H9 (cell line): Measurements from ENCODE around the gene SLC19A1. TPM values are rescaled to one million over a fixed set of nuclear protein-coding genes. Genes with fewer than 3 reads are reported as not detected.

Experiments used
- DNase-seq: peaks from one replicate; pipeline ENCODE4 v3.0.0-alpha.2; 2017
- H2AFZ ChIP-seq: one replicate; pipeline ENCODE4 v1.6.1; 2013; ENCODE audit warnings: mild to moderate bottlenecking, low read length, control low read depth, moderate library complexity
- H2AK5ac ChIP-seq: 2 replicates; pipeline ENCODE4 v1.6.1; 2013; ENCODE audit warnings: low read length, control low read depth, mixed read lengths; ENCODE audit not compliant: insufficient read length
- H2BK120ac ChIP-seq: one replicate; pipeline ENCODE4 v1.6.1; 2013; ENCODE audit warnings: low read depth, mild to moderate bottlenecking, low read length, control low read depth, inconsistent platforms; ENCODE audit not compliant: poor library complexity, severe bottlenecking
- H2BK12ac ChIP-seq: 2 replicates; pipeline ENCODE4 v1.6.1; 2013; ENCODE audit warnings: low read length, control low read depth, mixed read lengths, low read depth; ENCODE audit not compliant: insufficient read length
- H2BK15ac ChIP-seq: 2 replicates; pipeline ENCODE4 v1.6.1; 2013; ENCODE audit warnings: low read depth, low read length, control low read depth
- H2BK20ac ChIP-seq: one replicate; pipeline ENCODE4 v1.6.1; 2013; ENCODE audit warnings: low read depth, mild to moderate bottlenecking, low read length, control low read depth, inconsistent platforms; ENCODE audit not compliant: poor library complexity, severe bottlenecking
- H2BK5ac ChIP-seq: 2 replicates; pipeline ENCODE4 v1.6.1; 2013; ENCODE audit warnings: low read length, control low read depth, mixed read lengths; ENCODE audit not compliant: insufficient read length
- H3K14ac ChIP-seq: 2 replicates; pipeline ENCODE4 v1.6.1; 2013; ENCODE audit warnings: low read length, control low read depth; ENCODE audit not compliant: insufficient read depth
- H3K18ac ChIP-seq: 2 replicates; pipeline ENCODE4 v1.6.1; 2013; ENCODE audit warnings: low read depth, mild to moderate bottlenecking, mixed read lengths, low read length, control low read depth; ENCODE audit not compliant: insufficient read length
- H3K23ac ChIP-seq: 2 replicates; pipeline ENCODE4 v1.6.1; 2013; ENCODE audit warnings: low read length, control low read depth, mixed read lengths, low read depth; ENCODE audit not compliant: insufficient read length
- H3K23me2 ChIP-seq: 2 replicates; pipeline ENCODE4 v1.6.1; 2013; ENCODE audit warnings: low read depth, mild to moderate bottlenecking, mixed read lengths, low read length, control low read depth; ENCODE audit not compliant: insufficient read length, poor library complexity, severe bottlenecking
- H3K27ac ChIP-seq: 2 replicates; pipeline ENCODE4 v1.5.1; 2013; ENCODE audit warnings: low read length, control low read depth, mixed read lengths, low read depth; ENCODE audit not compliant: insufficient read length
- H3K27me3 ChIP-seq: 2 replicates; pipeline ENCODE4 v1.6.1; 2013; ENCODE audit warnings: low read length, control low read depth, inconsistent platforms; ENCODE audit not compliant: insufficient read depth
- H3K4ac ChIP-seq: 2 replicates; pipeline ENCODE4 v1.6.1; 2013; ENCODE audit warnings: low read depth, mild to moderate bottlenecking, control low read depth, inconsistent platforms, low read length, moderate library complexity
- H3K4me1 ChIP-seq: 2 replicates; pipeline ENCODE4 v1.6.1; 2013; ENCODE audit warnings: low read length, control low read depth, inconsistent platforms; ENCODE audit not compliant: insufficient read depth
- H3K4me2 ChIP-seq: 2 replicates; pipeline ENCODE4 v1.6.1; 2013; ENCODE audit warnings: low read length, control low read depth, mixed read lengths; ENCODE audit not compliant: insufficient read length, insufficient read depth
- H3K56ac ChIP-seq: 2 replicates; pipeline ENCODE4 v1.6.1; 2013; ENCODE audit warnings: low read depth, mild to moderate bottlenecking, mixed read lengths, low read length, control low read depth; ENCODE audit not compliant: insufficient read length
- H3K79me1 ChIP-seq: 2 replicates; pipeline ENCODE4 v1.6.1; 2013; ENCODE audit warnings: low read depth, mild to moderate bottlenecking, moderate library complexity, low read length, control low read depth, inconsistent platforms; ENCODE audit not compliant: insufficient read depth, poor library complexity, severe bottlenecking
- H3K79me2 ChIP-seq: 2 replicates; pipeline ENCODE4 v1.6.1; 2013; ENCODE audit warnings: low read length, control low read depth, inconsistent platforms; ENCODE audit not compliant: insufficient read depth
- H3K9ac ChIP-seq: 2 replicates; pipeline ENCODE4 v1.6.1; 2013; ENCODE audit warnings: low read length, control low read depth, mixed read lengths; ENCODE audit not compliant: insufficient read length; ENCODE audit errors: extremely low read depth
- H3K9me3 ChIP-seq: one replicate; pipeline ENCODE4 v1.6.1; 2013; ENCODE audit warnings: low read depth, low read length, inconsistent platforms; ENCODE audit not compliant: control insufficient read depth
- H3T11ph ChIP-seq: one replicate; pipeline ENCODE4 v1.6.1; 2013; ENCODE audit warnings: mild to moderate bottlenecking, low read length, control low read depth, inconsistent platforms
- H4K20me1 ChIP-seq: one replicate; pipeline ENCODE4 v1.6.1; 2013; ENCODE audit not compliant: control insufficient read depth, insufficient read length, insufficient read depth
- H4K5ac ChIP-seq: 2 replicates; pipeline ENCODE4 v1.6.1; 2013; ENCODE audit warnings: low read depth, mild to moderate bottlenecking, mixed read lengths, low read length, control low read depth; ENCODE audit not compliant: insufficient read length
- H4K8ac ChIP-seq: replicated peaks from 2 replicates; pipeline ENCODE4 v1.6.1; 2013; ENCODE audit warnings: low read length, control low read depth, mixed read lengths, low read depth; ENCODE audit not compliant: insufficient read length
- H4K91ac ChIP-seq: 2 replicates; pipeline ENCODE4 v1.6.1; 2013; ENCODE audit warnings: low read depth, mild to moderate bottlenecking, moderate library complexity, mixed read lengths, low read length, control low read depth; ENCODE audit not compliant: insufficient read length
- H3K27ac Mint-ChIP-seq, 3 experiments: 2 replicates in 2 of 3; 3 replicates in 1 of 3; pipeline ENCODE4 v1.8.0; 2020 to 2021; ENCODE audit warnings: mixed read lengths in 3 of 3, mild to moderate bottlenecking in 1 of 3, moderate library complexity in 1 of 3
- H3K27me3 Mint-ChIP-seq: 2 replicates; pipeline ENCODE4 v1.8.0; 2021; ENCODE audit warnings: low read depth, mild to moderate bottlenecking, moderate library complexity, mixed read lengths
- H3K36me3 Mint-ChIP-seq, 3 experiments: 2 replicates in 2 of 3; 3 replicates in 1 of 3; pipeline ENCODE4 v1.8.0; 2020 to 2021; ENCODE audit warnings: low read depth in 3 of 3, mixed read lengths in 3 of 3; ENCODE audit not compliant: insufficient read depth in 1 of 3
- H3K4me1 Mint-ChIP-seq, 2 experiments: 2 replicates each; pipeline ENCODE4 v1.8.0; 2020; ENCODE audit warnings: mixed read lengths in 2 of 2
- H3K4me3 Mint-ChIP-seq, 2 experiments: 2 replicates in 1 of 2; 3 replicates in 1 of 2; pipeline ENCODE4 v1.8.0; 2020 to 2021; ENCODE audit warnings: mild to moderate bottlenecking in 2 of 2, mixed read lengths in 2 of 2, moderate library complexity in 1 of 2
- H3K9me3 Mint-ChIP-seq, 2 experiments: 2 replicates in 1 of 2; 3 replicates in 1 of 2; pipeline ENCODE4 v1.8.0; 2020; ENCODE audit warnings: mild to moderate bottlenecking in 2 of 2, mixed read lengths in 2 of 2, moderate library complexity in 1 of 2
- WGBS: extraction: QIAGEN DNeasy Blood & Tissue Kit; methylation state at CpG from one replicate; pipeline ENCODE4 v1.1.7; 2013; ENCODE audit warnings: missing lambda C conversion rate, low lambda C conversion rate, mixed read lengths; ENCODE audit not compliant: insufficient read length; ENCODE audit errors: extremely low coverage; 5-methylcytosine and 5-hydroxymethylcytosine counted together
- total RNA-seq: library from RNA; stranded (reverse); gene quantifications from 2 replicates; pipeline ENCODE4 v1.2.1, GENCODE V29; 2021
- TF ChIP-seq, protein P1 (sequence below): fragments of 200-600 bp; sonication (generic); conservative IDR thresholded peaks from 3 replicates; pipeline ENCODE4 v1.8.0; 2021; ENCODE audit warnings: antibody characterized with exemption, mild to moderate bottlenecking

Gene SLC19A1
- total RNA-seq, 1 experiment from 2014 or later, result 32.4 TPM

DNA sequence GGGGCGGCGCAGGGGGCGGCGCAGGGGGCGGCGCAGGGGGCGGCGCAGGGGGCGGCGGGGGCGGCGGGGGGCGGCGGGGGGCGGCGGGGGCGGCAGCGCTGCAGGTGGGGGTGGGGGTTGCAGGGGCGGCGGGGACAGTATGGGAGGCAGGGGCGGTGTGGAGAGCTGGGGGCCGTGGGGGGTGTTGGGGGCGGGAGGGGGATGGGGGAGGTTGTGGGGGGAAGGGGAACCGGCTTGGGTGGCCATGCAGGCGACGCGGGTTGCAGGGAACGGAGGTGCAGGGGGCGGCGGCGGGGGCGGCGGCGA lies 13.0 kb upstream of the SLC19A1 start:
- no peak overlapping the region for H2AK5ac ChIP-seq
- H3K56ac ChIP-seq, result no peak overlapping the region
- no peak overlapping the region for H2BK20ac ChIP-seq
- no peak overlapping the region for H2BK15ac ChIP-seq
- H4K91ac ChIP-seq, result no peak overlapping the region
- no peak overlapping the region for H2BK12ac ChIP-seq
- no peaks in the 10 kb centered on the region for H4K20me1 ChIP-seq
- no peak overlapping the region for H3K23ac ChIP-seq
- H3K9ac ChIP-seq, result no peak overlapping the region
- no peak overlapping the region for H3K4me2 ChIP-seq
- H3K4me1 ChIP-seq, result peaks cover 2% of the 10 kb centered on the region; the same call in 1 of the 2 replicates
- H3K79me2 ChIP-seq, result no peaks in the 10 kb centered on the region
- H3K4me3 Mint-ChIP-seq, result no peak overlapping the region
- no peak for DNase-seq
- no peaks in the 10 kb centered on the region for H3K9me3 ChIP-seq
- WGBS, result no CpG with 5 or more reads among the region's 34 CpGs
- H3K27me3 ChIP-seq, result no peaks in the 10 kb centered on the region
- H2BK5ac ChIP-seq, result no peak overlapping the region
- no peak overlapping the region for H2BK120ac ChIP-seq
- no peak overlapping the region for H3K27ac Mint-ChIP-seq
- H3K27me3 Mint-ChIP-seq, result peaks cover 20% of the 10 kb centered on the region
- H3K18ac ChIP-seq, result no peak overlapping the region
- TF ChIP-seq, protein P1, sequence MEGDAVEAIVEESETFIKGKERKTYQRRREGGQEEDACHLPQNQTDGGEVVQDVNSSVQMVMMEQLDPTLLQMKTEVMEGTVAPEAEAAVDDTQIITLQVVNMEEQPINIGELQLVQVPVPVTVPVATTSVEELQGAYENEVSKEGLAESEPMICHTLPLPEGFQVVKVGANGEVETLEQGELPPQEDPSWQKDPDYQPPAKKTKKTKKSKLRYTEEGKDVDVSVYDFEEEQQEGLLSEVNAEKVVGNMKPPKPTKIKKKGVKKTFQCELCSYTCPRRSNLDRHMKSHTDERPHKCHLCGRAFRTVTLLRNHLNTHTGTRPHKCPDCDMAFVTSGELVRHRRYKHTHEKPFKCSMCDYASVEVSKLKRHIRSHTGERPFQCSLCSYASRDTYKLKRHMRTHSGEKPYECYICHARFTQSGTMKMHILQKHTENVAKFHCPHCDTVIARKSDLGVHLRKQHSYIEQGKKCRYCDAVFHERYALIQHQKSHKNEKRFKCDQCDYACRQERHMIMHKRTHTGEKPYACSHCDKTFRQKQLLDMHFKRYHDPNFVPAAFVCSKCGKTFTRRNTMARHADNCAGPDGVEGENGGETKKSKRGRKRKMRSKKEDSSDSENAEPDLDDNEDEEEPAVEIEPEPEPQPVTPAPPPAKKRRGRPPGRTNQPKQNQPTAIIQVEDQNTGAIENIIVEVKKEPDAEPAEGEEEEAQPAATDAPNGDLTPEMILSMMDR, result no peak
- H3K79me1 ChIP-seq, result no peaks in the 10 kb centered on the region
- no peak overlapping the region for H3K27ac ChIP-seq
- H3K4me1 Mint-ChIP-seq, result peaks cover 24 to 32% of the 10 kb centered on the region in 2 experiments
- H3K4ac ChIP-seq, result no peak overlapping the region
- no peaks in the 10 kb centered on the region for H3K36me3 Mint-ChIP-seq
- H4K5ac ChIP-seq, result no peak overlapping the region
- no peak overlapping the region for H2AFZ ChIP-seq
- H3T11ph ChIP-seq, result no peak overlapping the region
- no peaks in the 10 kb centered on the region for H3K23me2 ChIP-seq
- no peak overlapping the region for H3K14ac ChIP-seq
- H3K9me3 Mint-ChIP-seq, result no peaks in the 10 kb centered on the region
- H4K8ac ChIP-seq, result no peak overlapping the region
